Measurements from ENCODE around the gene CAPRIN2. TPM values are rescaled to one million over a fixed set of nuclear protein-coding genes. Genes with fewer than 3 reads are reported as not detected.

Gene CAPRIN2
- polyA plus RNA-seq, 5 donors = 39.0 to 67.0 (median 45.9) TPM

- DNase-seq = no peak
Measured at GRCh38 chr12:30774599-30774998, 19.8 kb upstream of the CAPRIN2 start.

GRCh38 chr12:30769802-30770201 is 15.1 kb upstream of the CAPRIN2 start:
- no peak for DNase-seq

GRCh38 chr12:30764251-30764650 is 9.5 kb upstream of the CAPRIN2 start:
- DNase-seq = no peak

DNA sequence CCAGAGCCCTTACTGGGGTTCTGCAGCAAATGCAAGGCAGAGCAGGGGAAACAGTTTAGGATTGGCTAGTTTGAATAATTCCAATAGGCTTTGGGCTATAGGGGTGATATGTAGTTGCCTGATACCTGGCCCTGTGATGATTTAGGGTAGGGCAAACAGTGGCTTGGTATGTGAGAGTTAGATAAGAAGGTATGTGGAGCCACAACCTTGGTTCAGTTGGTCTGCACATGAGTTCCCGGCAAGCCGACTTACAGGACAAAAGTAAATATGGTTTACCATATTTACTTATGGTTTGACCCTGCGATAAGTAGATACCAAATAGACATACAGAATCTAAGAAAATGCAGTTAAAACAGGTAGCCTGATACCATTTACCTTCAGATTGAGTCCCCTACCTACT is 8.3 kb upstream of the CAPRIN2 start:
- DNase-seq = no peak

DNA sequence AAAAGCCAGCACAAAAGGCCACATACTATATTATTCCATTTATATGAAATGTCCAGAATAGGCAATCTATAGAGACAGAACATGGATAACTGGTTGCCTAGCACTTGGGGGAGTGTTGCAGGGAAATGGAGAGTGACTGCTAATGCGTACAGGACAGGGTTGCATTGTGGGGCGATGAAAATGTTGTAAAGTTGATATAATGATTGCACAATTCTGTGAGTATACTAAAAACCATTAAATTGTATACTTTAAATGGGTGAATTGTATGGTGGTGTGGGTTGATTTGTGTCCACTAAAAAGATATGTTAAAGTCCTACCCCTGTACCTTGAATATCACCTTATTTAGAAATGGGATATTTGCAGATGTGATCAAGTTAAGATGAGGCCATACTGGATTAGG is 7.0 kb upstream of the CAPRIN2 start:
- DNase-seq = no peak

DNA sequence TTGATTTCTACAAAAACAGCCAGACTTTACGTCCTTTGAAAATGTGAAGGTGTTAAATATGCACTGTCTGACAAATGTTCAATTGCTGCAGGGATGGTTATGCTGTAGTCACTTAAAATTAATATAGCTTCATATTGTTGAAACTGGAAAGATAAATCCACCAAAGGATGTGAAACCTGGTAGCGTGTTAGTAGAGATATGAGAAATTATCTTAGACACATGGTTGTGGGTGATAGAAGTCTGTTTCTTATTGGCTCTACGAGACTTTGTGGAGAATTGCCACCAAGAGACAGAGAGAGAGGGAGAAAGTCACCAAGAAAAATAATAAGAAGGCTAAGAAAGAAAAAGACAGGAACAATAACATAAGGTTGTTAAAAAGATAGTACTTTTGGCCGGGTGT is 2.6 kb upstream of the CAPRIN2 start:
- DNase-seq = no peak

- DNase-seq = no peak
Measured at GRCh38 chr12:30756074-30756473, 1.3 kb upstream of the CAPRIN2 start.

- DNase-seq = no peak
Measured at GRCh38 chr12:30755395-30755762, 628 bp upstream of the CAPRIN2 start.

DNA sequence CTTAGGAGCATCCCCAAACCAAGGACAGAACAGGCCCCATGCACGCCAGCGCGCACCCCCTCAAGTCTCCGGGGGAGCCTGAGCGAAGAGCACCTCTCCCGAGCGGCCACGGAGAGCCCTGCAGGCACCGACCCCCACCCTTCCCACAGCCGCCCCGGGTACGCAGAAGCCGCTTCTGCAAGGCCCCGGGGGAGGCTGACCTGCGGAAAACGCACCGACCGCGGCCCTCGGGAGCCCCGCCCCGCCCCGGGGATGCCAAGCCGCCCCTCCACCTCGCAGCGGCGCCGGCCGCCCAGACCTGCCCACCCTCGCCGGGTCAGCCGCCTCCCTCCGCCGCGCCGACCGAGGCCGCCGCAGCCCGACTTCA is 385 bp downstream of the CAPRIN2 start:
- DNase-seq = no peak

DNA sequence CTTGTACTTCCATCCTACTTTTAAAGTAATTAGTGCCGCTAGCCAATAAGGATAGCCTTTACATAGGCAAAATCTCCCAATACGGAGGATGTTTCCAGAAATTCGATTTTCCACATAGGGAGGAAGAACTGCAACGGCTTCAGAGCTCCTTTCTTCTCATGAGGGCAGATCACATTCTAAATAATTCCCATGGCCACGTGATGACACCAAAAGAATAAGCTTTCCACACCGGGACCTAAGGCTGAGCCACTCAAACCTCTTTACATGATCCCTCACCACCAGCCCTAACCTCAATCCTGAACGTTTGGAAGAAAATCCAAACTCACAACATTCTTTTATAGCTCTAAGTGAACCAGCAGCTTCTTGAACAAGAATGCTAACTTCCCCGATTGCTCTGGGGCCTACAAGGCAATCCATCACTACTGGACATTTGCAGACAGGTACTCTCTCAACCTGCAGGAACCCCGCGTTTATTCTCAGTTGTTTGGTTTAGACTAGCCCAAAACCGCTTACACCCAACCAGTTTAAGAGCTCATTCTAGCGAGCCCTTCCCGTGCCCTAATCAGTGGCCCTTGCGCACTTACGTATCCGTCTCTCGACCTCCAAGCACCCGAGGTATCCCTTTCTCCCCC is 884 bp downstream of the CAPRIN2 start:
- DNase-seq = peak in 1 of 2 donors; percentile 8

GRCh38 chr12:30753233-30753632 is 1.5 kb downstream of the CAPRIN2 start:
- DNase-seq = no peak

DNA sequence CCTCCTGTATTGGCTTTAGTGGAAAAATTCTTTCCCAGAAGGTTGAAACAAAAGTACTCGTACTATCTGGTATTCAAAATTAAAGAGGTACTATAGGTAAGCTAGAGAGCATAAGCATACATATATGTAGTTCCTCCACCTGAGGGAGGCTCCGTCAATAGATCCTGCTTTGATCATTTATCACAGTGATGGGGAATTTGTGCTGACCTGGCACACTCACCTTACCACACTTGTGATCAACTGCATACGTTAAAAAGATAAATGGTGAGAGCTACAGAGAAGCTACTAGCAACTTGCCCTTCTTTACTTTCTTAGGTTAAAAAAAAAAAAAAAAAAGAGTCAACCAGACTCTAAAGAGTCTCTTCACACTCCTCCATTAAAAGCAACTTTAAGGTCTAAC is 2.5 kb downstream of the CAPRIN2 start:
- DNase-seq = no peak

DNA sequence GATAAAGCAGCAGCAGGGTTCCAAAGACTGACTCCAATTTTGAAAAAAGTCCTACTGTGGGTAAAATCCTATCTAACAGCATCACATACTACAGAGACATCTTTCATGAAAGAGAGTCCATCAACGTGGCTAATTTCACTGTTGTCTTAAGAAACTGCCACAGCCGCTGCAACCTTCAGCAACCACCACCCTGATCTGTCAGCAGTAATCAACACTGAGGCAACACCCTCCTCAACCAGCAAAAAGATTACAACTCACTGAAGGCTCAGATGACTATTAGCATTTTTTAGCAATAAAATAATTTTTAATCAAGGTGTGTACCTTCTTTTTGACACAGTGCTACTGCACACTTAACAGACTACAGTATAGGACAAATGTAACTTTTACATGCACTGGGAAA is 6.6 kb downstream of the CAPRIN2 start:
- no peak for DNase-seq

- DNase-seq = no peak
Measured at GRCh38 chr12:30746190-30746589, 8.6 kb downstream of the CAPRIN2 start.

DNA sequence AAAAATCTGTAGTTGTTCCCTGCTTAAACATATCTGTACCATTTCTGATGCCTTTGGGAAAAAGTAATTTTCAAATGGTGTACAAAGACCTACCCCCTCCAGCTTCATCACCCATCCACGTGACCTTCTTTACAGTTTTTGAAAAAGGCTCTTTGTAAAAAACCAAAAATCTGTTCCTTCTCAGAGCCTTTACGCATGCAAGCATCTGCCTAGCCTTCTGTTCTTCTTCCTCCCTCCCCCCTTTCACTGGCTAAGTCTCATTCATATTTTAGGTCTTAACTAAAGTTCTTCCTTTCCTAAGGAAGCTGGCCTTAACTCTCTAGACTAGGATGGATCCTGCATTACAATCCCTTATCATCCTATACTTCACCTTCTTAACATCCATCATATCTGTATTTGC is 10.4 kb downstream of the CAPRIN2 start:
- DNase-seq = no peak

DNA sequence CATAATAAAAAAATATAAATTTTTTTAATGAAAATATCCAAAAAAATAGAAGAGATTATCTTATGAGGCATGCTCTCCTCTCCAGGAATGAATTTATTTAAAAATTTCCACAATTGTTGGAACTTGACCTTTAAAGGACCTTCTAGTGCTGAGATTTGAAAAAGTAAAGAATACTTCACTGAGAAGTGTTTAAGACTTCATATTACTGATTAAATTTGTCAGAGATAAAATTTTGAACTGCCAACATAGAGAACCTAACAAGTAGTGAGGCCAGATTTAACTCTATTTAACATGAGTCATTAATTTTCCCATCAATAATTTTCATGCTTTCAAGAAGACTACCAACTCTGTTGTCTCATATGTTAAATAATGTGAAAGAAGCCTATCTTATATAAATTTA is 14.5 kb downstream of the CAPRIN2 start:
- no peak for DNase-seq

DNA sequence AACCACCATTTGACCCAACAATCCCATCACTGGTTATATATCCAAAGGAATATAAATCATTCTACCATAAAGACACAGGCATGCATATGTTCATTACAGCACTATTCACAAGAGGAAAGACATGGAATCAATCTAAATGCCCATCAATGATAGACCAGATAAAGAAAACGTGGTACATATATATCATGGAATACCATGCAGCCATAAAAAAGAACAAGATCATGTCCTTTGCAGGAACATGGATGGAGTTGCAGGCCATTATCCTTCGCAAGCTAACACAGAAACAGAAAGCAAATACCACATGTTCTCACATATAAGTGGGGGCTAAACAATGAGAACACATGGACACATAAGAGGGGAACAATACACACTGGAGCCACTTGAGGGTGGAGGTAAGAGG is 15.7 kb downstream of the CAPRIN2 start:
- DNase-seq = no peak

DNA sequence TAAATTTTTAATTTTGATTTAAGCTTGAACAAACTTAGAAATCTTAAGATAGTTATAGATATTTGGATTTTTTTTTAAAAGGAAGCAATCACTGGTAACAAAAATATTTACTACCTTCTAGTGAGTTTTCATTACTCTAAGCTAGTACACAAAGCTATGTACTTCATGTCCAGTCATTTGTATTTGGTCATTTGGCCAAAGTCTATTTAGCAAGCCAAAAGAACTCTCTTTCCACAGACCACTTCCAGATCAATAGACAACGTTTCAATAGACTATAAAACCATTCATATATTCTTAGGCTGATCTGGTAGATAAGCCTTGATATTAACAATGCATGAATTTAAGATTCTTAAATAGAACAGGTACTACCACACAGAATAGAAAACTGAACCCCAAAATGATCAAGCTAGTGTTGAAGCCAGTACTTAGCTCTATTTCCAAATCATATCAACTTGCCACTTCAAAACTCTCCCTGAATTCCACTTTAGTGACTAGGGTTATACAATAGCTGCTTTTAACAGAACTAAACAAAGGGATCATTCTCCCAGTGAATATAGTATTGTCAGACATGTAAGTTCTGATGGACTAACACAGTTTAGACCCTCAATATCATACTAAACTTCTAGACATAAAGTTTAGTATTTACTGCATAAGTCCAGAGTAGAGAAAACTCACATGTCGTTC is 21.7 kb downstream of the CAPRIN2 start:
- no peak for DNase-seq

GRCh38 chr12:30730011-30730410 is 24.7 kb downstream of the CAPRIN2 start:
- no peak for DNase-seq

DNA sequence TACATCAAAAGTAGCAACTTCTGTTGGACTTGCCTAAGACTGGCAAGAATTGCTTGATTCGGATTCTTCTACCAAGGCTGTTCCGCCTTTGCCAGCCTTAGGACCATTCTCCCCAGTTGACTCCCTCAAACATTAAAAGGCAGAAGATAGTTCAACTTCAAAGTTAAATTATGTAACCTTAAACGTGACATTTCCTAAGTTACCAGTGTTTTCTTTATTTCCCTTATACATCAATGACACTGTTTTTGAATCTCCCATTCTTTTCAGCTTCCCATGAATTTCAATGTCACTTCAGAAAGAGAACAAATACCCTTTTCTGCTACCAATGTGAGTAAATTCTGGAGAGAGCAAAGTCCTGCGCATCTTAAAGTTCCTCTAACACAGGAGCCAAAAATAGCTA is 25.2 kb downstream of the CAPRIN2 start:
- DNase-seq = no peak

DNA sequence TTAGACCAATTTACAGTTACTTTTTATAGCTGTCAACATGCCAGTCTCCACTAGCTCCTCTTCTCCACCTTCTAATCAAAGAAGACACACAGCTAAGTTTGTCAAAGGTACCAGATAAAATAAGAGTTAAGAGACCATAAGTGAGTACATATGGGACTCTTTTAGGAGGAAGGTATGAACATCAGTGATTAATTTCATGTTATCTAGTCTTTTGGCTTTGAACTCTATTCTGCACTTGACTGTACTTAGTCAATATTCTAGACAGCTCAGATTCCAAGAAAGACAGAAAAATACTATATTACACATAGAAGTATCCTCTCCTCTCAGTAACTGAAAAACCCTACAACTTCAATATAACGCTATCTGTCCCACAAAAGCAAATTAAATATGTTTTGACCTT is 28.1 kb downstream of the CAPRIN2 start:
- no peak for DNase-seq

DNA sequence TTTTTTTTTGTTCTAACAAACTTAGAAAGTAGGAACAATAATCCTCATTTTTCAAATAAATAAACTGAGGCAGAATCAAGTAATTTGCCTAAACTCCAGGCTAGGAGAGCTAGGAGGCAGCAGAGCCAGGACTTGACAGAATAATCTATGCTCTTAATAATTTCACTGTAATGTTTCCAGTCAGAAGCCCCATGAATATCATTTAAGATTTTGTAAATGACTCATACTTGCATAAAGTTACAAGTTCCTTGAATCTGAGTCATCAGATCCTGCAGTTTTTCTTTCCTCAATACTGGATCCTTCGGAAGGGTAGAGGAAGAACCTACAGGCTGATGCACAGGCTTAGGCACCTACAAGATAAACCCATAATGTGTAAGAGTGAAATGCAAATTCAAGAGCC is 29.0 kb downstream of the CAPRIN2 start:
- DNase-seq = no peak

- no peak for DNase-seq
Measured at GRCh38 chr12:30719060-30719459, 35.7 kb downstream of the CAPRIN2 start.
